ENCODE results near the gene MGAT4A.

MGAT4A gene
- 105 to 554 (median 307) reads per million in 3 experiments for total RNA-seq

DNA sequence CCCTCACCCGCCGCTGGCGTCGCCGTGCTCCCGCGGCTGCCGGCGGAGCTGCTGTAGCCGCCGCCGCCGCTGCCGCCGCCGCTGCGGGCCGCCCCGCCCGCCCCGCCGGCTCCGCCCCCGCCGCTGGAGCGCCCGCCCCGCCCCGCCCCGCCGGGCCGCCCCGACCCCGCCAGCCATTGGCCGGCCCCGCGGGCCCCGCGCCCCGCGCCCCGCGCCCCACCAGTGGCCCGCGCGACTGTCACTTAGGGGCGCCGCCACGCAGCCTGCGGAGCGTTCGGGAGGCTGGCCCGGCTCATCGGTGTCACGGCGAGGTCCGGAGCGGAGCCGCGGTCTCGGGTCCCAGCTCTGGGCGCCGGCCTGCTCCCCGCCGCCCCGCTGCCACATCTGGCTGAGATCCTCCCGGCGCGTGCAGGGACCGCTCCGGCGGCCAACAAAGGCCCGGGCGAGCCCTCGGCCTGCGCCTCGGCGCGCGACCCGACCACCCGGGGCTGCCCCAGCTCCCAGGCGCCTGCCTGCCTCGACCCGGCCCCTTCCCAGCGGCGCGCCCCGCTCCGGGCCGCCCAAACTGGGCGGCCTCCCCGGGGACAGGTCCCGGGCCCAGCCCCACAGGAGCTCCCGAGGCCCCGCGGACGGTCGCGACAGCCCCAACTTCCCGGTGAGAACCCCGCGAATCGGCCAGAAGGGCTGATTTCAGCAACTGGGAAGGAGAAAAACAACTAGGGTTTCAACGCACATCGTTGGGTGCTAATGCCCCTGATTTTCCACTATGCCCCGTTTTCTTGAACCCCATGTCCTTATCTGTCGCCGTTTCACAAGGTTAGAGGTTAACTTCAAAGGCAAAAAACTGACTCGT is at the start of gene MGAT4A:
Gene MGAT4A (minus strand): TSS at position 92 of the 853 bp plus-strand sequence. CDS start 4,800 bp downstream, outside the sequence.
- DNase-seq = peak; percentile 82

DNA sequence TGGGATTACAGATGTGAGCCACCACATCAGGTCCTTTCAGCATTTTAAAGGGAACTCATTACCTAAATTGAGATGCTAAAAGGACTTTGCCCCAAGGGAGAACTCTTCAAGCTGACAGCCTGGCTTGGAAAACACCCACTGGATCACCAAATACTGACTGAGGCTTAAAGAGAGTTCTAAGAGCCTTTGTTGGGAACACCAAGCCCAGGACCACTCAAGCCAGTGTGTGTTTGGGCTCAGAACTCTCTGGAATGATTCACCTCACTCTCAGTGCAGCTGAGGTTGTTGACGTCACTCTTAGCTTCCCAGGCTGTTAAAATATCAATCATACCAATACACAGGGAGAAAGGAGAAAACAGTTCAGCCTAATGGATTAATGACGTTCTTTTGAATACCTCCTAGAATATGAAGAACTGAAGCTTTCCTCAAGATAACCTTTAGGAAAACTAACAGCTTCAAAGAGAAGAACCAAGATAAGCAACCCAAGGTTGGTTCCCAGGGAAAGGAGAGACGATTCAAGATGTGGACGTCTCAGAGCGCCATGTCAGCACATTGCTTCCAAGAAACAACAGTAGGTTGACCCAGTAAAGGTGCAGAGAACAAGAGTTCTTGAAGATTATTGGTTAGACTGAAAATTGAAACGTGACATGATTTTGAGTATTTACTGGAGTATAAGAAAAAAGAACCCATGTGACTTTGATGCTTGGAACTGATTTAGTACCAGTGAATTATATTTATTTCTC is 48.0 kb upstream of the MGAT4A start:
- no peak for DNase-seq

DNA sequence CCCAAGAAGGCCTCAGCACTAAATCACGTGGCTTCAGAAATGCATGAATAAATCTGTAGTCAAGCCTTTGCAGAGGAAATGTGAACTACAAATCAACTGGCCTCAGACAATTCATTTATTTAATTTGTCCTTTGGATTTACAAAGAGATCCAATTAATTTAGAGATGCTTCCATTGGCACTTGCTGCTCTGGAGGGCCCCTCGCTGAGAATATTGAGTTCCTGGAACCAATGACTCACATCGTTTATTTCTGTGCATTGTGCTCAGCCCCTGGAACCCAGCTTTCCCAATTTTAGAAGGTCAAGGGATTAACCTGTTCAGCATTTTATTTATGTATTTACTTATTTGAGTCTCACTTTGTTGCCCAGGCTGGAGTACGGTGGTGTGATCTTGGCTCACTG is 47.2 kb upstream of the MGAT4A start:
- no peak for DNase-seq

DNA sequence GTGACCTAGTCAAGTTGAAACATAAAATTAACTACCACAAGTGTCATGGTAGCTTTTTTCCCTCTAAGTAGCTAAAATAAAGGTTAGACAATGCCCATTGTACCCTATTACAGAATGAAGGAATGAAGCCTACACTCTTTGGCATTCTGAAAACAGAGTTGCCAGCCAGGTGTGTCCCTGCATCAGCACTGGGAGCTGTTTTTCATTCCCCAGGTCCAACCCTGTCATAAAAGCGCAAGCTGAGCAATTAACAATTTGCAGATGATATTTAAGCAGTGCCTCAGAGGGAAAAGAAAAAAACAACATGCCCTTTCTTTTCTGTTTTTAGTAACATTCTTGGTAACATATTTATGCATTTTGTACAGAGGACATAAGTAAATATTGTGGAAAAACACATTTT is 46.8 kb upstream of the MGAT4A start:
- no peak for DNase-seq

DNA sequence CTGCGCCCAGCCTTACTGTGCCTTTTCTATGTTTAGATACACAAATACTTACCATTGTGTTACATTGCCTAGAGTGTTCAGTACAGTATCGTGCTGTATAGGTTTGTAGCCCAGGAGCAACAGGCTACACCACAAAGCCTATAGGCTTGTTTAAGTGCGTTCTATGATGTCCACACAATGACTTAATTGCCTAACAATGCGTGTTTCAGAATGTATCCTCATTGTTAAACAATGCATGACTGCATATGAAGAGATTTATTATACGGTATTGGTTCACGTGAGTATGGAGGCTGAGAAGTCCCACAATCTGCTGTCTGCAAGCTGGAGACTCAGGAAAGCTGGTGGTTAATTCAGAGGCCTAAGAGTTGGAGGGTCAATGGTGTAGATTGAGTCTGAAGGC is 46.1 kb upstream of the MGAT4A start:
- no peak for DNase-seq

DNA sequence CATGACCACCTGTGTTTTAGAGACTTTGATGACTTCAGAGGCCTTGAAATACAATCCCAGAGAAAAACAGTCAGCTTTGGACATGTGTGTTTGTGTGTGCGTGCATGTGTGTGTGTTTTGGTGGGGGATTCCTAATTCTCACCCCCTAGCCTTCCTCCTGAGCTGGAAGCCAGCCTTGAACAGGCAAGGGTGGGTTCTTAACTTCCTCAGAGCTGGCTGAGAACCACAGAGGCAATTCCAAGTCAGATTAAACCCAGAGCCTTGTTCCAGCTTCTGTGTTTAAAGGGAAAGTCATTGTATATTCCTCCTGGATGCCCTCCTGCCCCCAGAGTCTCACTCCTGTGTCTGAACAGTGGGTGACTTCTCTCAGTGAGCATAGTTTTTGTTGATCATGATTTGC is 45.2 kb upstream of the MGAT4A start:
- DNase-seq = no peak

DNA sequence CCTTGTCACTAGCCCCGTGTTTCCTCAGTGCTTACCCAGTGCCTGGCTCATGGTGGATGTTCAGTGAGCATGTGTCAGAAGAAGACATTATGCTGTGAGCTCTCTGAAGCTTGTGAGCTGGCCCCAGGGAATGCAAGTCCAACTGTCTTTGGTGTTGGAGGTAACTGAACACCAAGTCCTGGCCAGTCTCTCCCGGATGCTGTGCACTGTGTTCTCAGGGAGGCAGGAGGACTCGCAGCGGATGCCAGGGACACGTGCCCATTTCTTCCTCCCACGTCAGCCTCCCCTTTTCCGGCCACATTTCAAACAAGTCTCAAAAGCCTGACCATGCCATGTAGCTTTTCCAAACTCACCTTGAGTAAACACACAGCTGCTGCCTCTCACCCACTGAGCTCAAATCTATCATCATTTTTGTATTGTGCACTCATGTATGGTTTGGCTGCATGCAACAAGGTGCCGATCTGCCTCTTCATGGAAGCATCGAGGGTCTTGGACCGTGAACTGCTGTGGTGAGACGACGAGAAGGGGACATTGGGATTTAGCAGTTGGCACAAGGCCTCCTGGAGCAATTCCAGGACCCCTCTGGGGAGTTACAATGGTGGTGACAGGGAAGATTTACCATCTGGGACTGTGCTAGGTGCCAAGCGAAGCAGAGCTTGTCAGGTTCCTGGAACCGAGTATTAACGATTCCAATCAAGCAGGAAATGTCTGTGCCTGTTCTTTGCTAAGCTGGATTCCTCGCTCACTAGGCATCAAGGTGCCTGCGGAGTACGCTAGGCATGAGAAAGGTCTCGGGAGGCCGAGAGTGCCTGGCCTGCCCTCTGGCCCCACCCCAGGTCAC is 44.4 kb upstream of the MGAT4A start:
- no peak for DNase-seq

DNA sequence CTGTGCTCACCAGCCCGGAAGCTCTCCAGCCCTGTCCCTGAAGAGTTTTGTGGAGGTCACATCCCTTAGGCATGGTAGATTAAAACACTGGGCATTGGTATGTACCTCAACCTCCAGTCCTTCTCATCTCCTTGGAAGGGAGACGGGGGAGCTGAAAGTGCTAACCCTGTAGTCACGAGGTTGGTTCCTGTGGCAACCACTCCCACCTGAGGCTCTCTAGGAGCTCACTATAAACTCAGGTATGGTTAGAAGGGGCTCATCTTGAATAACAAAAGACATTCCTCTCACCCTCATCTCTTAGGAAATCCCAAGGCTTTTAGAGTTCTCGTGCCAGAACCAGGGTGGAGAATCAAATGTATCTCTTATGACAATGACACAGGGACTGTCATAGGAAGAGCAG is 43.0 kb upstream of the MGAT4A start:
- no peak for DNase-seq

DNA sequence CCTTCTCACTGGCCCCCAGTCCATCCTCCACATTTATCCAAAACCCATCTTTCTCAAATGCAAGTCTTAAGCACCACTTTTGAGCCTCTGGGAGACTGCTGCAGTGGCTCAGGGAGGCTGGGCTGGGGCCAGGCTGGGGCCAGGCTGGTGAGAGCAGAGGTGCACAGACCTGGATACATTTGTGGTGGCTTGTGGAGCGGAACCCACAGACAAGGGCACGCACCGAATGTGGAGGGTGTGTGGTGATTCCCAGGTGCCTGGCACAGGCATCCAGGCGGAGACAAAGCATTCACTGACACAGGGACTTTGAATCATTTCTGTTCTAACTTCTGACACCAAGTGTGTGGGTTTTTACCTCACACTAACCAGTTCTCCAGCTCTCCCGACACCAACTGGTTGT is 42.2 kb upstream of the MGAT4A start:
- DNase-seq = no peak

DNA sequence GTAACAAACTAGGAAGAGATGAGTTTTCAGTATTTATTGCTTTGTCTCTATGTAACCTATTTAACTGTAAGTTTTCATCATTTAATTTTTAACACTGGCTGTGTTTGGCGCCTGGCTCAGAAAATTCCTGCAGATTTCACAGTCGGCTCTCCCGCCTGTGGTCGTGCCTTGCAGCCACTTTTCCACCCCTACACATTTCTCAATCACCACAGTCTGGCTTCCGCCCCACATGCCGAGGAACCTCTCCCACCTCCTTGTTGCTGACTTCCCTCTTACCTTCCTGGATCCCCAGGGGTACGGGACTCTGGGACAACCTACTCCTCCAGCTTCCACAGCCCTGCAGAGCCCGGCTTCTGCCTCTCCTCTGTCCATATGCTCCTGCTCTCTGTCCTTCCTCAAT is 41.6 kb upstream of the MGAT4A start:
- no peak for DNase-seq

DNA sequence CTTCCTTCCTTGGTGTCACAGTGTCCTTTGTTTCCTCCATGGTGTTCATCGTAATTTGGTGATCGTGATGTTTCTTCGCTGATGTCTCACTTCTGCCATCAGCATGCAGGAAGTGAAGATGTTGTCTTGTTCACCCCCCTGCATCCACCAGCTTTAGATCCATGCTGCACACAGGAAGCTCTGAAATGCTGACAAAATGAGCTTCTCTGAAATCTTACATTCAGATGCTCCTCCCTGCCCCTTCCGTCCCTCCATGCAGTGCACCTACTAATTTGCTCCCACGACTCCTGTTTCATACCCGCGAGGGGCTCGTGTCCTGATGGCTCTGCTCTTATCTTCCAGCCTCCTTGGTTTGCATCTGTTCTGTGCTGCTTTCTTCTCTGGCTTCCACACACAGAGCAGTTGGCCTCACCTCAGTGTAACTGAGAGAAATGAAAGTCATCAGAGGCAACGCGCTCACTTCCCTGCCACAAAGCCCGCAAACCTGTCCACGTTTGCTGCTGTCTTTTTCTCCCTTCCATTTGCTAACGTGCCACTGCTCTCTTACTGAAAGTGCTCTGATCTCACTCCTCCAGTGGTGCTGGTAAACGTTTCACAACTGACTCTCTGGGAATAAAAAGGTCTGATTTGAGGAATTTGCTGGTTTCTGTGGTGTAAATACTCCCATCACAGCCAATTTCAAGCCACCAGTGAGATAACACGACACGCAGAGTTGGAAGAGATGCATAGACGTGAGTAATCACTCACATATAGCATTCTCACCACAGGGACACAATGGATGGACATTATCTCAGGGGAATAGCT is 41.0 kb upstream of the MGAT4A start:
- peak; percentile 88 for DNase-seq

DNA sequence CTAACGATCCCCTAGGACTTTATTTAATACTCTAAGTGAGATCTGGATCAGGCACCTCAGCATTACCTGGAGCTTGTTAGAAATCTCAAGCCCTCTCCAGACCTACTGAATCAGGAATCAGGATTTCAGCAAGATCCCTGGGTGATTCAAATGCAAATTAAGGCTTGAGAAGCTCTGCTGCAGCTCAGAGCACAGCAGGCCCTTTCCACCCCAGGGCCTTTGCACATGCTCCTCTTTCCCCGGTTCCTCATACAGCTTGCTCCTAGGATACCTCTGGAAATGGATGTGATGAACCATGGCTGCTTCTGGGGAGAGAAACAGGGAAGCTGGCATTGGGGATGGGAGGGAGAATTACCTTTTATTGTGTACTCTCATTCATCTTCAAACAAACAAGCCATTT is 40.3 kb upstream of the MGAT4A start:
- DNase-seq = no peak

DNA sequence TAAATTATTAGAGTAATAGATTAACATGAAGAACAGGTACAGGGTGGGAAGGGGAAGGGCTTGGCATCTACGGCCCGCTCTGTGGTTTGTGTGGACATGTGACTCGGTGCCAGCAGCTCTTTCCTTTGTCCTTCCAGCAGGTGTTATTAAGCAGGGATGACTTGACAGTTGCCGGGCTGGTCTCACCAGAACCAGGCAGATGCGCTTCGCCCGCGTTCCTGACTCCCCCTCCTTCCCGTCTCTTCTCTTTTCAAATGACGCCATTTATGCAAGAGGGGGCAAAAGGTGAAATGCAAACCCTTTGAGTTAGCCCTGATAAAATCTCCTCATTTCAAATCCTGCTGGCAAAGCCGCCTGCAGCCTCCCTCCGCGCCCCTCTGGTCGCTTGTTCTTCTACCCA is 38.9 kb upstream of the MGAT4A start:
- DNase-seq = peak; percentile 58

DNA sequence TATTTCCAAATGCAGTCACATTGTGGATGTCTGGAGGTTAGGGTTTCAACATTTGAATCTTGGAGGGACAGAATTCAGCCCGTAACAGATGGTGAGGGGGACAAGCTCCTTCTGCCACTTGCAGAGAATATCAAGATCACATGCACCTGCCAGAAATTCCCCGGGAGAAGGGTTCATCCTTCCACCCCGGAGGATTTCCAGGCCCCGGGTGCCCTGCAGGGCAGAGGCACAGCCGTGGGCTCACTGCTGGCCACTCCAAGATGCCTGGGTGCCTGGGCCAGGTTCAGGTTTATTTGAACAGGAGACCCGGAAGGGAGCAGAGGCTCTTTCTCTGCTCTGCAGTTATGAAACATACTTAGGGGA is 38.2 kb upstream of the MGAT4A start:
- no peak for DNase-seq

DNA sequence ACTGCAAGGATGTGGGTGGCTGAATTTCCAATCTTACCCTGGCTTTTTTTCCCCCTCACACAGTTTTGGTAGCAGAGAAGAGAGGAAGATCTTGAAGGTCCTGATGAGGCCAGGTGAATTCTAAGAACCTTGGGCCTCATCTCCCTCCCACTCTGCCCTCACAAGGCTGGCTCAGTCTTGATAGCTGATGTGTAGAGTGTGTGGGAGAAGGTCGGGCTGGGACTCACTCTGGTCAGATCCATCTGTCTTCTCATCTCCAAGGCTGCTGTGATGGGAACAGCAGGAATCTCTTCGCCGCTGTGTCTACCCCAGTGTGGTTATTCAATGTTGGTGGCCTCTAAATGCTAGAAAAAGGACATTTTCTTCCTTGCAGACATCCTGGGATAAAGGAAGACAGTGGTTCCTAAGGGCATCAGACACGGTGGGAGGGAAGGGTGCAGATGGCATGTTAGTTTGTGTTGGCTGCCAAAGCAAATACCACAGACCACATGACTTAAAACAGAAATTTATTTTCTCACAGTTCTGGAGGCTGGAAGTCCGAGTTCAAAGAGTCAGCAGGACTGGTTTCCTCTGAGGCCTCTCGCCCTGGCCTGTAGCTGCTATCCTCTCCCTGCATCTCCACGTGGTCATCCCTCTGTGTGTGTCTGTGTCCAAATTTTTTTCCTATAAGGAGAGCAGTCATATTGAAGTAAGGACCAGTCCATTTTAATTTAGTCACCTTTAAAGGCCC is 37.6 kb upstream of the MGAT4A start:
- DNase-seq = no peak

DNA sequence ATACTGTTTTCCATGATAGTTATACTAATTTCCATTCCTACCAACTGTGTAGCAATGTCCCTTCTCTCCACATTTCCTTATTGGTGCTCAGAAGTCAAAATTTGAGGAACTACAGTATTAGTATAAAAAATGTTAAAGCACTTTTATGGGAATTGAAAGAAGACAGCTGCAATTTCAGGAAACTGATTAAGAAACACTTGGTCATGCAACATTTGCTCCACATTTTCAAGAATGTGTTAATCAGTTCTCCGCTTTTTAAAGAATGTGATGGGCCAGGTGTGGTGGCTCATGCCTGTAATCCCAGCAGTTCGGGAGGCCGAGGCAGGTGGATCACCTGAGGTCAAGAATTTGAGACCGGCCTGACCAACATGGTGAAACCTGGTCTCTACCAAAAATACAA is 33.6 kb upstream of the MGAT4A start:
- no peak for DNase-seq

DNA sequence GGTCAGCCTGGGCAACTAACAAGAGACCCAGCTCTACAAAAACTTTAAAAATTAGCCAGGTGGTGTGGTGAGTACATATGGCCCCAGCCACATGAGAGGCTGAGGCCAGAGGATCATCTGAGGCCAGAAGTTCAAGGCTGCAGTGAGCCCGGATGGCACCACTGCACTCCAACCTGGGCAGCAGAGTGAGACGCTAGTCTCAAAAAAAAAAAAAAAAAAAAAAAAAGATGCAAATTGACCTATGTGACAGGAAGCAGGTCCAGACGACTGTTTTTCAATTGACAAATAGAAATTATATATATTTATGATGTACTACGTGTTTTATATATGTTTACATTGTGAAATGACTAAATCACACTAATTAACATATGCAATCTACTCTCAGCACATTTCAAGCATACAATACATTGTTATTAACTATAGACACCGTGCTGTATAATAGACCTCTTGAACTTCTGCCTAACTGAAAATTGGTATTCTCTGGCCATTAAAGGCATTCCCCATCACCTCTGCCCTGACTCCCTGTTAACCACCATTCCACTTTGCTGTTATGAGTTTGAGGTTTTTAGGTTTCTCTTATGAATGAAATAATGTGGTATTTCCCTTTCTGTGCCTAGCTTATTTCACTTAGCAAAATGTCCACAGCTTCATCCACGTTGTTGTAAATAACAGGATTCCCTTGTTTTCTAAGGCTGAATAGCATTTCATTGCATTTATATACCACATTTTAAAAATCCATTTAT is 32.4 kb upstream of the MGAT4A start:
- no peak for DNase-seq

DNA sequence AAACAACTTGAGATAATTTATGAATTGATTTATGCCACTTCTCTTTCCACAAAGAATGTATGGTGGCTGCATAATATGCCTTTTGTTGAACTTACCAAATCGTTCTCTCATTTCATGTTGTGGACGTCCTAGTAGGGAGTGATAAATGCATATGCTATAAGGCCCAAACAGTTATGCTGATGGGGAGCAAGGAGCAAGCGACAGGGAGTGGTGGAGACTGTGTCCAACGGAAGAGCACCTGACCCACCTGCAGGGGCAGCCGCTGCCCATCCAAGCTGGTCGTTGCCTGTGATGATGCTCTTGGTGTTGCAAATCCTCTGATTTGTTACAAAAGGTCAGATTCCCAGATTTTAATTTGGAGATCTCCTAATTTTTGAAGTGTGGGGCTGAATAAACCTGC is 31.0 kb upstream of the MGAT4A start:
- DNase-seq = no peak

DNA sequence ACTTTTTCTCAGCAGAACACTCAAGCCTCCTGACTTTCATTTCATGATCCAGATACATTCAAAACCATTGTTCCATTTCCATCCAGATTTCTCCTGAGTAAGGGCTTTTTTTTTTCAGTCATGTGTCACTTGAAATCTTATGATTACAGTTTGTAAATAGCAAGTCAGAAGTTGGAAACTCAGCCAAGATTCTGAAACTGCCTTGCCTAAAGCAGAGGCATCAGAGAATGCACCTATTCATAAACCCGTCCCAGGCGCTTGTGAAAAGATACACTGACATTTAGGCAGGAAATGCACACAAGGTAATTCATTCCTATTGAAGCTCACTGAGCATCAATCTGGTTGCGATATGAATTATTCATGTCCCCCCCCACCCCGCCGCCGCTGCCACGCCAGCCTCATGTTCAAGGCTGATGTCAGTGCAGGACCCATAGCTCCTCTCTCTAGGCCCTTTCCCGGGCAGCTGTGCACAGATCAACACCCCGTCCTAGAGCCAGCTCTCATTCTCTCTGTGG is 30.4 kb upstream of the MGAT4A start:
- peak; percentile 53 for DNase-seq

DNA sequence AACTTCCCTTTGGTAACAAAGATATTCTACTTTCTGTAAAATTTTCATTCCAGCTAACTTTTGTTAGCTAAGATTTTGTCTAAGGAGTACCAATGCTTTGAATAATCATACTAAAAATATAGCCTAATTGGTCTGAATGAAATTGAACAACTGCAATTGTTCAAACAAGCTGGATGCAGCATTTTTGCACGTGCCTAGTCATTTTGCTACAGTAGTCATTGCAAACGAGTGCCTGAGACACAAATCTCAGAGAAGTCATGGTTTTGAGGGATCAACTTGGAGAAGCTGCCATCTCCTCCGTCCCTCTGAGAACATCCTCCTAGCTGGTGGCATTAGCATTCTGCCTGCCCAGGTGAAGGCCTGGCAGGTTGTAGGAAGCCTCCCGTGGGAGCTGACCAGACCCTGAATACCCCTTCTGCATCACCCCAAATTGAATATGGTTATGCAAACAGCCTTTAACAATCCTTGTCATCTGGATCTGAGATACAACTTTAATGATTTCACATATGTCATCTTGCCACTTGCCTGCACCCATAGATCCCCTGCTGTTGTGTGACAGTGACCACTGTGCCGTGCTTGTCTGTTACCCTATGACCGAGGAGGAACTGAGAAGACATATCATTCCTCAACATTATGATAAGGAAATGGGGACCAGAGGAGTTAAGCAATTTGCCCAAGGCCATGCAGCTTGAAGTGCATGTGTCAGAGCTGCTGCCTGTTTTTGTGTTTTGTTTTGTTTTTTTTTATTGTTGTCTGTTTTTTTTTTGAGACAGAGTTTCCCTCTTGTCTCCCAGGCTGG is 29.1 kb upstream of the MGAT4A start:
- no peak for DNase-seq
